GM12878 (cell line): Measurements from ENCODE around the gene EEF2. TPM values are rescaled to one million over a fixed set of nuclear protein-coding genes. Genes with fewer than 3 reads are reported as not detected.

ENCODE experiments used
- ATAC-seq: fragments of 200-7000 bp; cut with Tn5 transposase; 3 replicates; pipeline ENCODE4 v1.9.1; 2020; ENCODE audit warnings: mild to moderate bottlenecking, moderate library complexity
- BruUV-seq: library from RNA; stranded (reverse); fragments of 400-500 nt; replicated peaks from 2 replicates; lab custom pipeline; 2021; lab: Mats Ljungman, UMichigan
- CTCF ChIA-PET: fragments of 300-600 bp; sonication (Branson Sonifier 250); formaldehyde crosslinking; extraction: SDS; loops from one replicate; lab custom pipeline; 2021; ENCODE audit warnings: inconsistent platforms; lab: Yijun Ruan, JAX
- POLR2A ChIA-PET: fragments of 350-600 bp; formaldehyde crosslinking; extraction: SDS; loops from one replicate; lab custom pipeline; 2021; ENCODE audit warnings: inconsistent platforms; lab: Charles Lee
- RAD21 ChIA-PET: fragments of 300-600 bp; sonication (Branson Sonifier 250); formaldehyde crosslinking; loops from one replicate; lab custom pipeline; 2023; ENCODE audit warnings: antibody characterized with exemption; ENCODE audit not compliant: unreplicated experiment; lab: Charles Lee
- SMC1A ChIA-PET: fragments of 300-600 bp; sonication (Branson Sonifier 250); formaldehyde crosslinking; loops from one replicate; lab custom pipeline; 2023; ENCODE audit not compliant: unreplicated experiment, uncharacterized antibody; lab: Charles Lee
- DNase-seq: peaks from one replicate; pipeline ENCODE4 v3.0.0-alpha.2; 2011; ENCODE audit warnings: low read depth, low spot score
- FAIRE-seq: peaks from 3 replicates; lab custom pipeline; 2011; peaks lifted over from hg19 to GRCh38; lab: Jason Lieb, UNC
- H2AFZ ChIP-seq: 2 replicates; pipeline ENCODE4 v1.6.0; 2011; ENCODE audit warnings: low read depth, low read length, control low read depth; ENCODE audit not compliant: control insufficient read depth
- H3K27ac ChIP-seq: 2 replicates; pipeline ENCODE4 v1.5.1; 2011; ENCODE audit warnings: control low read depth; ENCODE audit not compliant: control insufficient read depth, insufficient read depth
- H3K27me3 ChIP-seq, 2 experiments: replicated peaks in 1 of 2; 2 replicates each; pipeline versions ENCODE4 v1.6.0 to v1.6.1; 2011; ENCODE audit warnings: low read length in 1 of 2; ENCODE audit not compliant: control insufficient read depth in 2 of 2, insufficient read depth in 2 of 2
- H3K36me3 ChIP-seq, 2 experiments: 2 replicates each; pipeline ENCODE4 v1.5.1; 2011; ENCODE audit warnings: low read length in 1 of 2; ENCODE audit not compliant: control insufficient read depth in 2 of 2, insufficient read depth in 2 of 2
- H3K4me1 ChIP-seq: 2 replicates; pipeline ENCODE4 v1.6.1; 2011; ENCODE audit warnings: mild to moderate bottlenecking, low read length, moderate library complexity, mixed read lengths; ENCODE audit not compliant: control insufficient read depth, insufficient read depth
- H3K4me2 ChIP-seq: 2 replicates; pipeline ENCODE4 v1.6.0; 2011; ENCODE audit warnings: control low read depth; ENCODE audit not compliant: control insufficient read depth, insufficient read depth
- H3K4me3 ChIP-seq: fragments of 200-600 bp; sonication (generic); 2 replicates; pipeline ENCODE4 v1.5.1; 2016
- H3K79me2 ChIP-seq: 2 replicates; pipeline ENCODE4 v1.6.0; 2011; ENCODE audit warnings: low read length; ENCODE audit not compliant: control insufficient read depth, insufficient read depth
- H3K9ac ChIP-seq: 2 replicates; pipeline ENCODE4 v1.8.0; 2011; ENCODE audit warnings: low read length, control low read depth, mixed read lengths; ENCODE audit not compliant: control insufficient read depth, insufficient read depth
- H3K9me3 ChIP-seq: replicated peaks from 3 replicates; pipeline ENCODE4 v1.5.1; 2011; ENCODE audit warnings: mild to moderate bottlenecking, low read length; ENCODE audit not compliant: control insufficient read depth, insufficient read depth
- H4K20me1 ChIP-seq: 2 replicates; pipeline ENCODE4 v1.6.0; 2011; ENCODE audit not compliant: control insufficient read depth, insufficient read depth
- BACH1 ChIP-seq: fragments of 450-650 bp; IDR thresholded peaks from 2 replicates; pipeline ENCODE4 v1.6.1; 2017; ENCODE audit warnings: mild to moderate bottlenecking, borderline replicate concordance
- CEBPZ ChIP-seq: fragments of 150-350 bp; IDR thresholded peaks from 2 replicates; pipeline ENCODE4 v1.6.1; 2016; ENCODE audit warnings: low read depth, low read length
- GABPA ChIP-seq: IDR thresholded peaks from 2 replicates; pipeline ENCODE4 v1.6.1; 2014; ENCODE audit warnings: antibody characterized with exemption, low read depth, mild to moderate bottlenecking, inconsistent platforms
- POLR2A ChIP-seq: IDR thresholded peaks from 2 replicates; pipeline ENCODE4 v1.6.1; 2011; ENCODE audit warnings: low read depth, mild to moderate bottlenecking, low read length
- POLR2AphosphoS5 ChIP-seq: IDR thresholded peaks from 2 replicates; pipeline ENCODE4 v1.6.1; 2011; ENCODE audit warnings: mild to moderate bottlenecking, low read length, inconsistent platforms
- SMAD5 ChIP-seq: IDR thresholded peaks from 2 replicates; pipeline ENCODE4 v1.6.1; 2016; ENCODE audit warnings: antibody characterized with exemption, low read depth
- ZNF384 ChIP-seq: IDR thresholded peaks from 2 replicates; pipeline ENCODE4 v1.6.1; 2012; ENCODE audit warnings: low read depth, mild to moderate bottlenecking, low read length, improper control_type of control experiment, borderline replicate concordance
- ZNF687 ChIP-seq: fragments of 450-650 bp; IDR thresholded peaks from 2 replicates; pipeline ENCODE4 v1.6.1; 2017; ENCODE audit warnings: mild to moderate bottlenecking, moderate library complexity
- WGBS: methylation state at CpG from one replicate; pipeline ENCODE4 v1.1.6; 2016; ENCODE audit warnings: low lambda C conversion rate; ENCODE audit not compliant: insufficient replicate concordance, insufficient coverage; ENCODE audit errors: missing lambda C conversion rate; 5-methylcytosine and 5-hydroxymethylcytosine counted together
- in situ Hi-C: fragments of 300-500 bp; cut with MboI; formaldehyde crosslinking; loops from 9 replicates; pipeline ENCODE4 v1.14.3; 2018; ENCODE audit warnings: mixed read lengths
- intact Hi-C: fragments of 100-400 bp; cut with micrococcal nuclease; formaldehyde crosslinking; loops from one replicate; pipeline ENCODE4 v1.14.2; 2022; ENCODE audit not compliant: unreplicated experiment
- polyA plus RNA-seq, 11 experiments: library from polyadenylated mRNA; depleted of rRNA in 4 of 11; unstranded in 6 of 11; stranded (reverse) in 5 of 11; fragments of >200 nt; fragmentation: Nextera tagmentation in 4 of 11; fragmentation: Illumina TruSeq in 1 of 11; extraction: Ambion mirVana in 4 of 11; extraction: Trizol in 1 of 11; gene quantifications; 1 replicate in 1 of 11; 2 replicates in 10 of 11; pipeline versions ENCODE4 v1.2.1 to v1.2.3, GENCODE V29; 2011 to 2016; ENCODE audit warnings: inconsistent platforms in 2 of 11, missing spikeins in 2 of 11, low read depth in 1 of 11
- total RNA-seq, 4 experiments: library from RNA; depleted of rRNA in 3 of 4; stranded (reverse); fragments of >200 nt in 3 of 4; fragmentation: Illumina TruSeq in 1 of 4; extraction: Trizol in 1 of 4; gene quantifications; 2 replicates each; pipeline versions ENCODE4 v1.2.1 to v1.2.3, GENCODE V29; 2013 to 2021

EEF2 gene
- total and polyA plus RNA-seq, 10 of the 15 experiments (the other 5 are each of a cell fraction or from before 2014, with no cell fraction given) = 280 to 3,491 (median 1,305) TPM

- Histone ChIP-seq H3K9me3 (no peaks in the 10 kb centered on the region), H3K4me1 (peaks cover 3% of the 10 kb centered on the region), H3K27ac (no peak overlapping the region), H3K79me2 (peaks cover 41% of the 10 kb centered on the region), H3K36me3 (peaks cover 31 to 56% of the 10 kb centered on the region in 2 experiments), H2AFZ (no peak overlapping the region), H4K20me1 (peaks cover 31% of the 10 kb centered on the region), H3K4me3 (no peak overlapping the region), H3K27me3 (no peaks in the 10 kb centered on the region), H3K9ac (no peak overlapping the region), H3K4me2 (peak overlapping the region; percentile 33; the same call in 1 of the 2 replicates)
- ChIA-PET RAD21 (no interaction called here), CTCF (no interaction called here), POLR2A (interaction anchor here (0.6 kb wide), 1 partner anchor 167 kb away, joined by 6 read pairs; no protein-coding TSS in a partner anchor), SMC1A (no interaction called here)
- intact Hi-C loops (no loop called here), in situ Hi-C loops (no loop called here)
- TF ChIP-seq GABPA (no peak), SMAD5 (peak; percentile 26; the same call in 1 of the 2 replicates), POLR2AphosphoS5 (peak; percentile 51), POLR2A (peak; percentile 81), BACH1 (peak; percentile 35; the same call in 1 of the 2 replicates), CEBPZ (no peak), ZNF687 (no peak), ZNF384 (no peak)
- FAIRE-seq = no peak
- no peak for DNase-seq
- BruUV-seq = no TSS peak
- WGBS = 87% methylated on average over 29 of the region's 29 CpGs
- ATAC-seq = no peak; the same call in 2 of the 3 replicates
These were observed 8.6 kb downstream of the EEF2 start for GRCh38 chr19:3976495-3977241.
